Measurements from ENCODE around the gene LYPLA2. TPM values are rescaled to one million over a fixed set of nuclear protein-coding genes. Genes with fewer than 3 reads are reported as not detected.
"Not testable (repeated sequence)": the region's sequence is repeated elsewhere in the genome, so short reads cannot be mapped to it uniquely, and the experiment has no call there.

Gene LYPLA2
- total RNA-seq, 2 experiments from 2014 or later = 84.2 to 88.2 TPM

DNA sequence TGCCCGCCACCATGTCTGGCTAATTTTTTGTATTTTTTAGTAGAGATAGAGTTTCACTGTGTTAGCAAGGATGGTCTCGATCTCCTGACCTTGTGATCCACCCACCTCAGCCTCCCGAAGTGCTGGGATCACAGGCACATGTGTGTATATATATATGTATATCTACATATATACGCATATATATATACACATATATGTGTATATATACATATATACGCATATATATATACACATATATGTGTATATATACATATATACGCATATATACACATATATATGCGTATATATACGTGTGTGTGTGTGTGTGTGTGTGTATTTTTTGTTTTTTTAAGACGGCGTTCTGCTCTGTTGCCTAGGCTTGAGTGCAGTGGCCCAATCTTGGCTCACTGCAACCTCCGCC is 7.8 kb upstream of the LYPLA2 start:
- CTCF ChIA-PET = interaction anchor here (2.0 to 2.8 kb wide), 2 partner anchors 11 to 16 kb away, joined by 7 to 9 read pairs; no protein-coding TSS in a partner anchor
- H3K27me3 Mint-ChIP-seq (ENCODE audit: low read depth); H3K27ac Mint-ChIP-seq; POLR2A ChIA-PET; DNase-seq; ATAC-seq; H3K9me3 Mint-ChIP-seq (ENCODE audit: insufficient read depth); H3K4me3 Mint-ChIP-seq: not testable (repeated sequence)
- H3K36me3 Mint-ChIP-seq (ENCODE audit: low read depth) = peaks cover 51% of the 10 kb centered on the region
- H3K4me1 Mint-ChIP-seq (ENCODE audit: low read depth) = peaks cover 21% of the 10 kb centered on the region

DNA sequence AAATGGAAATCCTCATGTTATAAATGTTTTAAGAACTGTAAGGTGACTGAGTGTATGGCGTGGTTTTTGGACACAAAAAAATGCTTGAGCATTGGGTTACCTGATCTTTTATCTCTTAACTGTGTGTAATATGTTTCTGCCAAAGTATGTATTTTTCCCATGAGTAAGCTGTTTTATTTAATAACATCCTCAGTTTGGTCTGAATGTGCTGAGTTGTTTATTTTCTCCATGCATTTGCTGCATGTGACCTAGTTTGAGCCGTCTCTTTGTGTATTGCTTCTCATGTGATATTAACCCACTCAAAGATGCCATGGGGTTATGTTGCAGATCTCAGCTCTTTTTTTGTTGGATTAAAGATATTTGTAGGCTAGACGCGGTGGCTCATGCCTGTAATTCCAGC is 6.1 kb upstream of the LYPLA2 start:
- H3K9me3 Mint-ChIP-seq (ENCODE audit: insufficient read depth) = no peaks in the 10 kb centered on the region
- ChIA-PET POLR2A (no interaction called here), CTCF (interaction anchor here (2.0 to 2.8 kb wide), 3 partner anchors 13 to 131 kb away, joined by 7 to 9 read pairs (median 8); no protein-coding TSS in a partner anchor)
- no peak overlapping the region for H3K27ac Mint-ChIP-seq
- DNase-seq (no peak), ATAC-seq (no peak)
- no peaks in the 10 kb centered on the region for H3K27me3 Mint-ChIP-seq (ENCODE audit: low read depth)
- H3K4me1 Mint-ChIP-seq (ENCODE audit: low read depth) = peaks cover 16% of the 10 kb centered on the region
- H3K36me3 Mint-ChIP-seq (ENCODE audit: low read depth) = peaks cover 62% of the 10 kb centered on the region
- H3K4me3 Mint-ChIP-seq = no peak overlapping the region

DNA sequence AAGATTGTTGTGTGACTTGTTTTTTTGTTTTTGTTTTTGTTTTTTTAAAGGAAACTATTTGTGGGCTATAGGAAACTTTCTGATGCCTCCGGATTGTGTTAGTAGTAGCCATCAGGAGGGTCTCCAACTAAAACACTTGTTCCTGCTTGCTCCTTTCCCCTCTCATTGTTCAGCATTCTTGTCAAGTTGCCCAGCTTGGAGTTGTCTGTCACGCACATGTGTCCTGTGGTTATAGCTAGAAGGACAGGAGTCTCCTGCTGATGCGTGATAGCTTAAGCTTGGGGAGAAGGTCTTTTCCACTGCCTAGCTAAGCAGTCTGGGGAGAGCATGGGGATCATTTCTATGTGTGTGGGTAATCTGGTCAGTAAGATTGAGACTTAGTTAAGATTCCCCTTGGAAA is 3.2 kb upstream of the LYPLA2 start:
- ChIA-PET CTCF (interaction anchor here (0.5 to 2.7 kb wide), 5 partner anchors 14 to 242 kb away, joined by 3 to 13 read pairs (median 5); partner anchors contain the start of gene CNR2), POLR2A (interaction anchor here (1.2 kb wide), 1 partner anchor 8 kb away, joined by 5 read pairs; no protein-coding TSS in a partner anchor)
- H3K9me3 Mint-ChIP-seq (ENCODE audit: insufficient read depth) = no peaks in the 10 kb centered on the region
- H3K27ac Mint-ChIP-seq = no peak overlapping the region
- H3K4me1 Mint-ChIP-seq (ENCODE audit: low read depth) = peaks cover 31% of the 10 kb centered on the region
- no peaks in the 10 kb centered on the region for H3K27me3 Mint-ChIP-seq (ENCODE audit: low read depth)
- DNase-seq (no peak), ATAC-seq (no peak)
- peaks cover 57% of the 10 kb centered on the region for H3K36me3 Mint-ChIP-seq (ENCODE audit: low read depth)
- no peak overlapping the region for H3K4me3 Mint-ChIP-seq

DNA sequence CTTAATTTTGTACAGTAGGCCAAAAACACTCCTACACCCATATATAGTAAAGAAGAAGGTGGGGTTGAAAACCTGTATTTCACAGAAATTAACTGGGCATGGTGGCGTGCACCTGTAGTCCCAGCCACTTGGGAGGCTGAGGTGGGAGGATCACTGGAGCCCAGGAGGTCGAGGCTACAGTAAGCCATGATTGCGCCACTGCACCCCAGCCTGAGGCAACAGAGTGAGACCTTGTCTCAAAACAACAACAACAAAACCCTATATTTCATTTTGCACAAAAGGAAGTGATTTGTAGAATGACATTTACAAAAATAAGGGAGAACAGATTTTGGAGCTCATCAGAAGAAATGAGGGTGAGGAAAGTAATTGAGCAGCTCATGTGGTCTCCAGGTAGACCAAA is 2.2 kb upstream of the LYPLA2 start:
- ChIA-PET POLR2A (interaction anchor here (4.0 kb wide), 1 partner anchor 12 kb away, joined by 33 read pairs; the partner anchor contains the start of gene GALE), CTCF (interaction anchor here (1.3 to 2.7 kb wide), 4 partner anchors 14 to 124 kb away, joined by 3 to 13 read pairs (median 5); partner anchors contain the start of gene CNR2)
- no peak overlapping the region for H3K27ac Mint-ChIP-seq
- H3K4me1 Mint-ChIP-seq (ENCODE audit: low read depth) = peaks cover 37% of the 10 kb centered on the region
- H3K9me3 Mint-ChIP-seq (ENCODE audit: insufficient read depth) = no peaks in the 10 kb centered on the region
- no peak for DNase-seq
- H3K36me3 Mint-ChIP-seq (ENCODE audit: low read depth) = peaks cover 56% of the 10 kb centered on the region
- no peaks in the 10 kb centered on the region for H3K27me3 Mint-ChIP-seq (ENCODE audit: low read depth)
- ATAC-seq = no peak
- H3K4me3 Mint-ChIP-seq = no peak overlapping the region

DNA sequence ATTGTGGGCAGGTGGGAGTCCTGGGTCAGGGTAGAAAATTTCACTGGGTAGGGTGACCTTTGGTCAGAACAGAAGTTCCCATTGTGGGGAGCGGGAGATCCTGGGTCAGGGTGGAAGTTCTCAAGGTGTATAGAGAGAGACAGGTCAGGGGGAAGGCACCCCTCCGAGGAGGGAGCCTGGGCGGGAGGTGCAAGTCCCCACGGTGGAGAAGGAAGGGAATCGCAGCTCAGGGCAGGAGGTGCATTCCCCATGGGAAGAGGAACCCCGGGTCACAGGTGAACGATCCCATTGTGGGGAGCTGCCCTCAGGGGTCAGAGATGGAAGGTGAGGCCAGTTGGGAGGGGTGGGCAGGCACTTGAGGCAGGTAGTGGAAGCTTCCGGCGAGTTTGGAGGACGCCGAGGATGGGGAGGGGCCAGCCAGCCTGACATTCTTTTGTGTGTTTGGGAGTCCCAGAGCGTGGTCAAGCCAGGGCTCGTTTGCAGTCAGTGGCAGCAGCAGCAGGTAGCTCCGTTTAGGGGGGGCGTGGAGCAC is 637 bp downstream of the LYPLA2 start:
- Mint-ChIP-seq H3K27ac (peak overlapping the region; percentile 97), H3K36me3 (ENCODE audit: low read depth) (peaks cover 47% of the 10 kb centered on the region), H3K4me1 (ENCODE audit: low read depth) (peaks cover 36% of the 10 kb centered on the region), H3K4me3 (peak overlapping the region; percentile 95), H3K9me3 (ENCODE audit: insufficient read depth) (no peaks in the 10 kb centered on the region), H3K27me3 (ENCODE audit: low read depth) (no peaks in the 10 kb centered on the region)
- DNase-seq (peak; percentile 54), ATAC-seq (peak; percentile 36)
- CTCF ChIA-PET = interaction anchor here (0.9 to 2.4 kb wide), 6 partner anchors 11 to 125 kb away, joined by 3 to 10 read pairs (median 6); no protein-coding TSS in a partner anchor
- POLR2A ChIA-PET = interaction anchor here (1.5 to 4.0 kb wide), 4 partner anchors 10 to 168 kb away, joined by 4 to 33 read pairs (median 18); partner anchors contain the start of genes GALE, PITHD1 and PNRC2

DNA sequence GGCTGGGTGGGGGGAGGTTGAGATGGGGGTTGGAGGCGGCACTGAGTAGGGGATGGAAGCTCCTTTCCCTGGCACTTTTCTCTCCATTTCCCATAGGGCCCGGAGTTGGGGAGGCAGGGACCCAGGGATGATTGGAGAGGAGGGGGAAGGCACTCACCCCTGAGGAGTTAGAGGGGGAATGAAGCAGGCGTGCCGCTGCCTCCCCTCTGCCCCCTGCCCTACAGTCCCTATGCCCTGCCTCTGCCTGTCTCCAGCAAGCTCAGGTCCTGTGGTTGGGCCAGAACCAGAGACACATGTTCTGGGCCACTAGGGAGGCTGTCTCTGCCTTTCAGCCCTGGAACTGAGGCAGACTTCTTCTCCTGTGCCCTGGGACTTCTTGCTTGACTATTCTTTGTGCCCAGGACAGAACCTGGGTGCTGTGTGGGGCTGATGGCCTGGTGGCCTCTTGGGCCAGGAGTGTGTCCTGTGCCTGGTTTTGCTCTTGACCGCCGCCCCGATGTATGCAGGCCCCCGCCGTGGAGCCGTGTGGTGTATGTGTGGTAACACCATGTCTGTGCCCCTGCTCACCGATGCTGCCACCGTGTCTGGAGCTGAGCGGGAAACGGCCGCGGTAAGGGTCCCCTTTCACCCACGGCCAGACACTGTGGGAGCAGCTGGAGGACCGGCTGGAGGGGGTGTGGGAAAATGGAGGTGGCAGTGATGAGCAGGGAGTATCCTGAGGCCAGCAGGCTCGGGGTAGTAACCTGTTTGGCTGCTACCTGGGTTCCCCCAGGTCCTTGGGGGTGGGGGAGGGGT is 1.4 kb downstream of the LYPLA2 start:
- no peak for ATAC-seq
- Mint-ChIP-seq H3K36me3 (ENCODE audit: low read depth) (peaks cover 46% of the 10 kb centered on the region), H3K27ac (peak overlapping the region; percentile 97), H3K4me3 (peak overlapping the region; percentile 95), H3K27me3 (ENCODE audit: low read depth) (no peaks in the 10 kb centered on the region), H3K9me3 (ENCODE audit: insufficient read depth) (no peaks in the 10 kb centered on the region), H3K4me1 (ENCODE audit: low read depth) (peaks cover 36% of the 10 kb centered on the region)
- CTCF ChIA-PET = interaction anchor here (0.9 to 2.1 kb wide), 5 partner anchors 12 to 124 kb away, joined by 3 to 10 read pairs (median 5); no protein-coding TSS in a partner anchor
- DNase-seq = no peak
- POLR2A ChIA-PET = interaction anchor here (0.7 to 4.0 kb wide), 6 partner anchors 9 to 167 kb away, joined by 3 to 33 read pairs (median 8); partner anchors contain the start of genes GALE, PITHD1 and PNRC2

DNA sequence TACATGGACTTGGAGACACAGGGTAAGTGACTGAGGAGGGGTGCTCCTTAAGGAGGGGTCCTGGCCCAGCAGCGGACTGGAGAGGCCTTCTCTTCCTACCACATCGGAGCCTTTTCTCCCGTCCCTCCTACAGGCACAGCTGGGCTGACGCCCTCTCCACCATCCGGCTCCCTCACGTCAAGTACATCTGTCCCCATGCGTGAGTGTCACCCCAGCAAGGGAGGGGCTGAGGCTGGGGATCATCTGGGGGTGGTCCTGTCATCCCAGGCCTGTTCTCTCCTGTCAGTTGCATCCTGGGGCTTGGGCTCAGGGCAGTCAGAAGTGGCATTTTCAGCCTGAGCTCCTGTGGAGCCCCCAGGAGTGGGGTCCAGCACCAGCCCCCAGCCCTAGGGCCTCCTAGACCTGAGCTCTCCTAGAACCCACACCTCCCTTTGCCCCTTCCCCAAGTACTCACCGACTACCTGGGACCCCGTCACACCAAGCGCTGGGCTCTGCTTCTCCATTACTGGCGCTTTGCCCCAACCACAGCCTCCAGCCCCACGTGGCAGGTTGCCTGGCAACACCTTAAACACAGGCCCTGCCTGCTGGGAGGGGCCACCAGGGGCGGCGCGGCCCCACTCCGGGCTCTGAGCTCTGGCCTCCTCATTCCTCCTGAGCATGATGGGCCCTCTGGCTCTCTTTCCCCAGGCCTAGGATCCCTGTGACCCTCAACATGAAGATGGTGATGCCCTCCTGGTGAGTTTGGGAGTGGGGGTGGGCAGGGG is 2.3 kb downstream of the LYPLA2 start:
- Mint-ChIP-seq H3K27ac (no peak overlapping the region), H3K4me3 (peak overlapping the region; percentile 18)
- DNase-seq = peak; percentile 59

DNA sequence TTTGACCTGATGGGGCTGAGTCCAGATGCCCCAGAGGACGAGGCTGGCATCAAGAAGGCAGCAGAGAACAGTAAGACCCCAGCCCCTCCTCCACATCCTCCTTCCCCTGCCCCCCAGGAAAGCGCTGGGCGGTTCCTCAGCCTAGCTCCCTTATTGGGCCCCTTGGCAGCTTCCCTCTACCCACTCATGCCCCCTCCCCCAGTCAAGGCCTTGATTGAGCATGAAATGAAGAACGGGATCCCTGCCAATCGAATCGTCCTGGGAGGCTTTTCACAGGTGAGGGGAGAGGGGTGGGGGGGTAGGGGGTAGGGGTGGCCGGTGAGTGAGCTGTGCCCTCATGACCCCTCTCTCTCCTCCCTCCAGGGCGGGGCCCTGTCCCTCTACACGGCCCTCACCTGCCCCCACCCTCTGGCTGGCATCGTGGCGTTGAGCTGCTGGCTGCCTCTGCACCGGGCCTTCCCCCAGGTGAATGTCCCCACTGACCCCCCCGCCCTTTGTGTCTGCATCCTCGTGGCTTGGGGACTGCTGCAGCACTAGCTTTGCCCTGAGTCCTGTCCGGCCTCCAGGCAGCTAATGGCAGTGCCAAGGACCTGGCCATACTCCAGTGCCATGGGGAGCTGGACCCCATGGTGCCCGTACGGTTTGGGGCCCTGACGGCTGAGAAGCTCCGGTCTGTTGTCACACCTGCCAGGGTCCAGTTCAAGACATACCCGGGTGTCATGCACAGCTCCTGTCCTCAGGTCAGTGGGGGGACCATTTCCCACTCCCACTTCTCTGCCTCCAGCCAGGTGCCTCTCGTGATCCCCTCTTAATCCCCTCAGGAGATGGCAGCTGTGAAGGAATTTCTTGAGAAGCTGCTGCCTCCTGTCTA is 3.2 kb downstream of the LYPLA2 start:
- peaks cover 39% of the 10 kb centered on the region for H3K36me3 Mint-ChIP-seq (ENCODE audit: low read depth)
- H3K4me1 Mint-ChIP-seq (ENCODE audit: low read depth) = peaks cover 41% of the 10 kb centered on the region
- ChIA-PET POLR2A (interaction anchor here (1.1 to 1.2 kb wide), 2 partner anchors 14 to 186 kb away, joined by 3 to 5 read pairs; partner anchors contain the start of gene SRSF10), CTCF (interaction anchor here (1.7 kb wide), 1 partner anchor 16 kb away, joined by 8 read pairs; no protein-coding TSS in a partner anchor)
- no peaks in the 10 kb centered on the region for H3K9me3 Mint-ChIP-seq (ENCODE audit: insufficient read depth)
- no peak overlapping the region for H3K4me3 Mint-ChIP-seq
- ATAC-seq (no peak), DNase-seq (no peak)
- no peaks in the 10 kb centered on the region for H3K27me3 Mint-ChIP-seq (ENCODE audit: low read depth)
- no peak overlapping the region for H3K27ac Mint-ChIP-seq

More for the DNA sequence above, 2.3 kb downstream of the LYPLA2 start:
- ATAC-seq = peak; percentile 20
- H3K4me1 Mint-ChIP-seq (ENCODE audit: low read depth) = peaks cover 34% of the 10 kb centered on the region
- CTCF ChIA-PET = interaction anchor here (1.7 kb wide), 1 partner anchor 17 kb away, joined by 8 read pairs; no protein-coding TSS in a partner anchor
- POLR2A ChIA-PET = interaction anchor here (0.7 to 1.2 kb wide), 3 partner anchors 9 to 187 kb away, joined by 3 to 5 read pairs (median 3); partner anchors contain the start of gene SRSF10
- H3K36me3 Mint-ChIP-seq (ENCODE audit: low read depth) = peaks cover 44% of the 10 kb centered on the region
- H3K9me3 Mint-ChIP-seq (ENCODE audit: insufficient read depth) = no peaks in the 10 kb centered on the region
- H3K27me3 Mint-ChIP-seq (ENCODE audit: low read depth) = no peaks in the 10 kb centered on the region

DNA sequence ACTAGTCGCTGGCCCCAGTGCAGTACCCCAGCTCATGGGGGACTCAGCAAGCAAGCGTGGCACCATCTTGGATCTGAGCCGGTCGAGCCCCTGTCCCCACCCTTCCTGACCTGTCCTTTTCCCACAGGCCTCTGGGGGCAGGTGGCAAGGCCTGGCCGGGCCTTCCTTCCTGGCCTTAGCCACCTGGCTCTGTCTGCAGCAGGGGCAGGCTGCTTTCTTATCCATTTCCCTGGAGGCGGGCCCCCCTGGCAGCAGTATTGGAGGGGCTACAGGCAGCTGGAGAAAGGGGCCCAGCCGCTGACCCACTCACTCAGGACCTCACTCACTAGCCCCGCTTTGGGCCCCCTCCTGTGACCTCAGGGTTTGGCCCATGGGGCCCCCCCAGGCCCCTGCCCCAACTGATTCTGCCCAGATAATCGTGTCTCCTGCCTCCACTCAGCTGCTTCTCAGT is 3.8 kb downstream of the LYPLA2 start:
- DNase-seq; ATAC-seq; H3K27me3 Mint-ChIP-seq (ENCODE audit: low read depth); H3K4me3 Mint-ChIP-seq; H3K9me3 Mint-ChIP-seq (ENCODE audit: insufficient read depth): not testable (repeated sequence)
- CTCF ChIA-PET = interaction anchor here (1.7 kb wide), 1 partner anchor 16 kb away, joined by 8 read pairs; no protein-coding TSS in a partner anchor
- POLR2A ChIA-PET = interaction anchor here (1.3 kb wide), 1 partner anchor 13 kb away, joined by 4 read pairs; no protein-coding TSS in a partner anchor
- H3K4me1 Mint-ChIP-seq (ENCODE audit: low read depth) = peaks cover 43% of the 10 kb centered on the region
- peaks cover 36% of the 10 kb centered on the region for H3K36me3 Mint-ChIP-seq (ENCODE audit: low read depth)
- H3K27ac Mint-ChIP-seq = peak overlapping the region; percentile 49

DNA sequence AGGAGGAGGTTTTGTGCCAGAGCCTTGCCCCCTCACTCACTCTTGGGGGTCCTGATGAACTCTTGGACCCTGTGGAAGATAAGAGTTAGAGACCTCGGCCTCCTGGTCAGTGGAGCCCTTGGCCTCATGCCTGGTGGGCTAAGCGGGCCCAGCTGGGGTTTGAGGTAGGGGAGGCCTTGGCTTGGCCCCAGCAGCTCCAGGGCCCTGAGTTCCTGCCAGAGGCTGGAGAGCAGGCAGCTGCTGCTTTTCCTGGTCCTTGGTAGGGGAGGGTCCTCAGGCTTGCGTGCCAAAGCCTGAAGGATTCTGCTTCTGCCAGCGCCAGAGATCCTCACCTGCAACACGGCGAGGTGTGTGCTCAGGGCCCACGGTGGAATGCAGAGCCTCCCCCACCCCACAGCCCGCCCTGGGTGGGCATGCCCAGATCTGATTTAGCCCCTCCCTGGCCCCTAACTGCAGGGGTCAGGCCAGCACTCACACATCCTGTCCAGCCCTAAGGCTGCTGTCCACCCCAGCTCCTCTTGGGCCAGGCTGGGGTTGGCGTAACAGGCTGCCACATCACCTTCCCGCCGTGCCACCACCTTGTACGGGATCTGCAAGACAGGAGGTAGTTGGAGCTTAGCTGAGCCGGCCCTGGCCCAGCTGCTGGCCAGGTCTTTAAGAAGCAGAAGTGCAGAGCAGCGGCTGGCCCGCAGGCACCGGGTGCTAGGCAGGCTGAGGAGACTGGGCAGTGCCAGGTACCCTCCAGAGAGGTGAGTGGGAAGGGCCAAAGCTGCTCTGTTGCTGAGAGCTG is 4.9 kb downstream of the LYPLA2 start:
- DNase-seq = no peak
- H3K36me3 Mint-ChIP-seq (ENCODE audit: low read depth) = peaks cover 34% of the 10 kb centered on the region
- CTCF ChIA-PET = no interaction called here
- no peaks in the 10 kb centered on the region for H3K9me3 Mint-ChIP-seq (ENCODE audit: insufficient read depth)
- POLR2A ChIA-PET = interaction anchor here (1.3 to 2.6 kb wide), 2 partner anchors 12 to 18 kb away, joined by 4 to 10 read pairs; partner anchors contain the start of gene PITHD1
- H3K4me1 Mint-ChIP-seq (ENCODE audit: low read depth) = peaks cover 36% of the 10 kb centered on the region
- no peak for ATAC-seq
- H3K27me3 Mint-ChIP-seq (ENCODE audit: low read depth) = no peaks in the 10 kb centered on the region
- H3K4me3 Mint-ChIP-seq = no peak overlapping the region
- H3K27ac Mint-ChIP-seq = peak overlapping the region; percentile 43
